ENCODE data around the gene EFEMP1.
"Not testable (repeated sequence)": the region's sequence is repeated elsewhere in the genome, so short reads cannot be mapped to it uniquely, and the experiment has no call there.

EFEMP1 gene

DNA sequence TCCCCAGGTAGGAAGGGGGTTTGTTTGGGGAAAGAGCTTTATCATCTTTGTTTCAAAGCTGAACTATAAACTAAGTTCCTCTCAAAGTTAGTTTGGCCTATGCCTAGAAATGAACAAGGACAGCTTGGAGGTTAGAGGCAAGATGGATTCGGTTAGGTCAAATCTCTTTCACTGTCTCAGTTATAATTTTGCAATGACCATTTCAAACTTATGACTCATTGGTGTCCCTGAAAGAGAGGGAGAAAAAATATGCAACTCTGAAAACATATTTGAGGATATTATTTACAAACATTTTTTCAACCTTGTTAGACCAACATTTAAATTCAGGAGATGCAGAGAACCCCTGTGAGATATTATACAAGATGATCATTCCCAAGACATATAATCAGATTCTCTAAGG, 95.7 kb downstream of the EFEMP1 start:
- DNase-seq (ENCODE audit: low spot score): no peak

DNA sequence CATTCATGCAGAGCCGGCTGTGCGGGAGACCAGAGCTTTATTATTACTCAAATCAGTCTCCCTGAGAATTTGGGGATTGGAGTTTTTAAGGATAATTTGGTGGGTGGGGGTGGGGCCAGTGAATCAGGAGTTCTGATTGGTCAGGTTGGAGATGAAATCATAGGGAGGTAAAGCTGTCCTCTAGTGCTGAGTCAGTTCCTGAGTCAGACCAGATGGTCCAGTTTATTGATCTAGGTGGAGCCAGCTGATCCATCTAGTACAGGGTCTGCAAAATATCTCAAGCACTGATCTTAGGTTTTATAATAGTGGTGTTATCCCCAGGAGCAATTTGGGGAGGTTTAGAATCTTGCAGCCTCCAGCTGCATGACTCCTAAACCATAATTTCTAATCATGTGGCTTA, 96.2 kb downstream of the EFEMP1 start:
- not testable (repeated sequence) for DNase-seq (ENCODE audit: low spot score)

- no peak for DNase-seq (ENCODE audit: low spot score)
Observed at GRCh38 chr2:55826246-55826645, 97.3 kb downstream of the EFEMP1 start.

GRCh38 chr2:55824551-55825096, 99.0 kb downstream of the EFEMP1 start:
- DNase-seq (ENCODE audit: low spot score): no peak
